Astrocyte of the spinal cord (primary cell): Measurements from ENCODE around the gene SLC30A4.

Experiments used
- DNase-seq: peaks from one replicate; pipeline ENCODE4 v3.0.0; 2011; ENCODE audit warnings: low read depth, low spot score
- H3K4me3 ChIP-seq: 2 replicates; pipeline ENCODE4 v1.5.1; 2011; ENCODE audit warnings: low read depth, mild to moderate bottlenecking, low read length, moderate library complexity
- CTCF ChIP-seq: IDR thresholded peaks from 2 replicates; pipeline ENCODE4 v1.5.1; 2012; ENCODE audit warnings: low read depth, mild to moderate bottlenecking, low read length, inconsistent platforms
- in situ Hi-C: cut with HindIII; loops from 2 replicates; pipeline ENCODE4 v1.10.0; 2017; ENCODE audit warnings: low sequenced_read_pairs

Gene SLC30A4

GRCh38 chr15:45456212-45457106 is 66.1 kb downstream of the SLC30A4 start:
- in situ Hi-C loops, result no loop called here
- TF ChIP-seq CTCF, result no peak
- H3K4me3 ChIP-seq, result no peak overlapping the region
- DNase-seq, result peak; percentile 99

GRCh38 chr15:45454814-45455213 is 67.7 kb downstream of the SLC30A4 start:
- peak; percentile 97 for DNase-seq
- no peak overlapping the region for H3K4me3 ChIP-seq
- in situ Hi-C loops, result no loop called here
- peak; percentile 20 for TF ChIP-seq CTCF

GRCh38 chr15:45451265-45451664 is 71.3 kb downstream of the SLC30A4 start:
- in situ Hi-C loops, result no loop called here
- H3K4me3 ChIP-seq, result no peak overlapping the region
- no peak for TF ChIP-seq CTCF
- DNase-seq, result no peak

- TF ChIP-seq CTCF, result no peak
- DNase-seq, result no peak
- in situ Hi-C loops, result no loop called here
- no peak overlapping the region for H3K4me3 ChIP-seq
Observed at GRCh38 chr15:45449916-45450867, 72.4 kb downstream of the SLC30A4 start.

- in situ Hi-C loops, result no loop called here
- no peak overlapping the region for H3K4me3 ChIP-seq
- no peak for DNase-seq
- no peak for TF ChIP-seq CTCF
Observed at GRCh38 chr15:45449395-45449794, 73.2 kb downstream of the SLC30A4 start.

- in situ Hi-C loops, result no loop called here
- no peak overlapping the region for H3K4me3 ChIP-seq
- TF ChIP-seq CTCF, result no peak
- no peak for DNase-seq
Observed at GRCh38 chr15:45448066-45448915, 74.3 kb downstream of the SLC30A4 start.
